ENCODE data around the gene C11orf54.
"Not testable (repeated sequence)": the region's sequence is repeated elsewhere in the genome, so short reads cannot be mapped to it uniquely, and the experiment has no call there.

C11orf54 gene

GRCh38 chr11:93753241-93753640 is 11.8 kb downstream of the C11orf54 start:
- TF ChIP-seq CTCF (IDR thresholded peaks at IDR 0.05; ENCODE audit: low read depth, low read length), result no peak
- no peak overlapping the region for H3K4me3 ChIP-seq (ENCODE audit: low read depth, low read length)

GRCh38 chr11:93756748-93757147 is 15.3 kb downstream of the C11orf54 start:
- TF ChIP-seq CTCF (IDR thresholded peaks at IDR 0.05; ENCODE audit: low read depth, low read length), result no peak
- H3K4me3 ChIP-seq (ENCODE audit: low read depth, low read length), result no peak overlapping the region

- TF ChIP-seq CTCF (IDR thresholded peaks at IDR 0.05; ENCODE audit: low read depth, low read length), result no peak
- H3K4me3 ChIP-seq (ENCODE audit: low read depth, low read length), result no peak overlapping the region
Measured at GRCh38 chr11:93757301-93757700, 15.8 kb downstream of the C11orf54 start.

- no peak for TF ChIP-seq CTCF (IDR thresholded peaks at IDR 0.05; ENCODE audit: low read depth, low read length)
Measured at GRCh38 chr11:93757924-93758865, 16.7 kb downstream of the C11orf54 start.

GRCh38 chr11:93759123-93759522 is 17.7 kb downstream of the C11orf54 start:
- not testable (repeated sequence) for H3K4me3 ChIP-seq (ENCODE audit: low read depth, low read length)

More at GRCh38 chr11:93757924-93758865, 16.7 kb downstream of the C11orf54 start:
- H3K4me3 ChIP-seq (ENCODE audit: low read depth, low read length), result no peak overlapping the region

- no peak overlapping the region for H3K4me3 ChIP-seq (ENCODE audit: low read depth, low read length)
- TF ChIP-seq CTCF (IDR thresholded peaks at IDR 0.05; ENCODE audit: low read depth, low read length), result no peak
Measured at GRCh38 chr11:93761910-93762309, 20.4 kb downstream of the C11orf54 start.

- H3K4me3 ChIP-seq (ENCODE audit: low read depth, low read length), result no peak overlapping the region
- no peak for TF ChIP-seq CTCF (IDR thresholded peaks at IDR 0.05; ENCODE audit: low read depth, low read length)
Measured at GRCh38 chr11:93765551-93765950, 24.1 kb downstream of the C11orf54 start.

All from WI38 (cell line).